Adrenal gland (tissue), 12 donors: ENCODE data around the gene AKAP17A. TPM values are rescaled to one million over a fixed set of nuclear protein-coding genes. Genes with fewer than 3 reads are reported as not detected.

Source experiments
- DNase-seq, 7 donors: peaks; one replicate each; pipeline ENCODE4 v3.0.0-alpha.2; 2019 to 2020
- H3K27ac ChIP-seq, 5 donors: fragments of 200-600 bp; sonication (generic) in 4 of 5; 1 replicate in 3 of 5; 2 replicates in 2 of 5; pipeline versions ENCODE4 v1.5.1 to v1.8.0; 2016 to 2020; ENCODE audit warnings: mild to moderate bottlenecking in 1 of 5
- H3K27me3 ChIP-seq: fragments of 200-600 bp; 2 replicates; pipeline ENCODE4 v1.8.0; 2021
- H3K36me3 ChIP-seq, 2 donors: fragments of 200-600 bp; replicated peaks in 1 of 2; 1 replicate in 1 of 2; 2 replicates in 1 of 2; pipeline versions ENCODE4 v1.5.1 to v1.8.0; 2018 to 2022
- H3K4me1 ChIP-seq, 2 donors: fragments of 200-600 bp; replicated peaks in 1 of 2; 1 replicate in 1 of 2; 2 replicates in 1 of 2; pipeline versions ENCODE4 v1.5.1 to v1.8.0; 2018 to 2021
- H3K4me3 ChIP-seq, 4 donors: fragments of 200-600 bp; sonication (generic) in 3 of 4; one replicate each; pipeline ENCODE4 v1.5.1; 2016 to 2018
- H3K9me3 ChIP-seq, 3 donors: fragments of 200-600 bp; sonication (generic) in 1 of 3; replicated peaks in 1 of 3; 1 replicate in 2 of 3; 2 replicates in 1 of 3; pipeline versions ENCODE4 v1.5.1 to v1.8.0; 2016 to 2021
- CTCF ChIP-seq, 6 experiments: fragments of 450-650 bp in 4 of 6; fragments of 200-600 bp in 2 of 6; sonication (generic) in 1 of 6; IDR thresholded peaks; 1 replicate in 5 of 6; 2 replicates in 1 of 6; pipeline versions ENCODE4 v1.5.1 to v1.8.0; 2016 to 2021; ENCODE audit warnings: antibody characterized with exemption in 6 of 6, mild to moderate bottlenecking in 2 of 6, moderate library complexity in 1 of 6
- POLR2A ChIP-seq, 2 donors: fragments of 450-650 bp; IDR thresholded peaks; one replicate each; pipeline ENCODE4 v1.6.1; 2017; ENCODE audit warnings: antibody characterized with exemption in 2 of 2, mild to moderate bottlenecking in 2 of 2, moderate library complexity in 1 of 2
- WGBS, 4 donors: extraction: QIAGEN DNeasy Blood & Tissue Kit in 2 of 4; methylation state at CpG; one replicate each; pipeline versions ENCODE4 v1.1.5 to v1.1.7; 2013 to 2017; 5-methylcytosine and 5-hydroxymethylcytosine counted together
- intact Hi-C, 2 donors: fragments of 100-400 bp; cut with DNase I; formaldehyde crosslinking; loops; one replicate each; pipeline versions ENCODE4 v1.14.1 to v1.15.0; 2022 to 2023
- polyA plus RNA-seq, 3 donors: library from polyadenylated mRNA; stranded (reverse); fragments of 200-250 nt in 2 of 3; fragments of 350-450 nt in 1 of 3; fragmentation: Illumina TruSeq in 1 of 3; extraction: RNeasy Lipid Tissue Mini Kit (QIAGEN cat#74804) in 1 of 3; gene quantifications; one replicate each; pipeline ENCODE4 v1.2.3, GENCODE V29; 2013 to 2014
- total RNA-seq, 9 donors: library from RNA; depleted of rRNA in 4 of 9; stranded (reverse); fragments of >200 nt in 4 of 9; fragments of 120-200 nt in 1 of 9; fragmentation: NEBNext Ultra II Directional in 1 of 9; extraction: Animal tissue kit (Norgen Biotek cat#: 25700) in 1 of 9; gene quantifications; one replicate each; pipeline versions ENCODE4 v1.1.0 to v1.2.4, GENCODE V29; 2013 to 2023
- donor health status: healthy with polysubstance abuse.
- donor health status: Bipolar disorder and iron deficiency.
- donor health status: DM: yes; HTN: yes; CAD: no.
- donor health status: DM: no; HTN: no; CAD: no.
- donor health status: DM: no; HTN: no; CAD: no.
- donor health status: DM: yes; HTN: yes; CAD: no.

Gene AKAP17A
- total and polyA plus RNA-seq, 12 donors, result 17.7 to 112 (median 40.7) TPM

DNA sequence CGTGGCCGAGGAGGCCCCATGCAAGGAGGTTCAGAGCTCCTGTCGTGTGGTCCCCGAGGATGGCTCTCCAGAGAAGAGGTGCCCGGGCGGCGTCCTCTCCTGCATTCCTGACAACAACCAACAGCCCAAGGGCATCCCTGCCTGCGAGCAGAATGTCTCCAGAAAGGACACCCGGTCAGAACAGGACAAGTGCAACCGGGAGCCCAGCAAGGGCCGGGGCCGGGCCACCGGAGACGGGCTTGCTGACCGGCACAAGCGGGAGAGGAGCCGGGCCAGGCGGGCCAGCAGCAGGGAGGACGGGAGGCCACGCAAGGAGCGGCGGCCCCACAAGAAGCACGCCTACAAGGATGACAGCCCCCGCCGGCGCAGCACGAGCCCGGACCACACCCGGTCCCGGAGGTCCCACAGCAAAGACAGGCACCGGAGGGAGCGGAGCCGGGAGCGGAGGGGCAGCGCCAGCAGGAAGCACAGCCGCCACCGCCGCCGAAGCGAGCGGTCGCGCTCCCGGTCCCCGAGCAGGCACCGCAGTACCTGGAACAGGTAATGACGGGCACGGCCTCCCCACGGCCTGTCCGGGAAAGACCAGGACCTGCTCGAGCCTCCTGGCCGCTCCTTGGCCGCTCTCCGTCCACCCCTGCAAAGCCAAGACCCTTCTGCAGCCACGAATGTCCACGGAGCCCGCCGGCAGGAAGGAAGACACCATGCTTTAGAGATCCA, 9.8 kb downstream of the AKAP17A start:
- no peaks in the 10 kb centered on the region for H3K4me1 ChIP-seq
- 96 to 97% (median 97%) methylated on average over 26 to 58 of the region's 58 CpGs for WGBS, 4 donors
- H3K27ac ChIP-seq, result no peak overlapping the region
- no peaks in the 10 kb centered on the region for H3K9me3 ChIP-seq
- DNase-seq, result peak in 2 of 7 donors; percentile 4 to 47
- H3K4me3 ChIP-seq, result no peak overlapping the region
- intact Hi-C loops, result no loop called here
- H3K27me3 ChIP-seq, result no peaks in the 10 kb centered on the region
- no peak for TF ChIP-seq CTCF (IDR thresholded peaks at IDR 0.05)
- H3K36me3 ChIP-seq, result peaks cover 0 to 70% of the 10 kb centered on the region in 2 donors

DNA sequence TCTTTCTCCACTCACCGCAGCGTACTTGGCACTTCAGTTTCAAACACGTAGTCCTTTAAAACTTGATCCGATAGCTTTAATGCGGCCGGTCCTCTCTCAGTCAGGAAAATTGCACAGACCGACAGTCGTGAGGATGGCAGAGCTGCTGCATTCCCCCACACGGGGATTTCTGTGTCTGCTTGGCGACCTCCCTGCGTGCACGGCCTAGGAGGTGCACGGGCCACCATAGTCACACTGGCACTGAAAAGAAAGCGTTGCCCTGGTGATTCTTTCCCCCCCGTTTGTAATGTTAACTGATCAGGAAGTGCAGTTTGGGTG, 10.3 kb downstream of the AKAP17A start:
- intact Hi-C loops, result no loop called here
- Histone ChIP-seq H3K4me3 (no peak overlapping the region), H3K27ac (no peak overlapping the region), H3K36me3 (peaks cover 0 to 67% of the 10 kb centered on the region in 2 donors), H3K4me1 (no peaks in the 10 kb centered on the region), H3K27me3 (no peaks in the 10 kb centered on the region), H3K9me3 (no peaks in the 10 kb centered on the region)
- peak in 1 of 7 donors; percentile 48 for DNase-seq
- TF ChIP-seq POLR2A (IDR thresholded peaks at IDR 0.05), result no peak
- TF ChIP-seq CTCF (IDR thresholded peaks at IDR 0.05), result no peak
- 90 to 98% (median 93%) methylated on average over 14 to 15 of the region's 15 CpGs for WGBS, 4 donors

DNA sequence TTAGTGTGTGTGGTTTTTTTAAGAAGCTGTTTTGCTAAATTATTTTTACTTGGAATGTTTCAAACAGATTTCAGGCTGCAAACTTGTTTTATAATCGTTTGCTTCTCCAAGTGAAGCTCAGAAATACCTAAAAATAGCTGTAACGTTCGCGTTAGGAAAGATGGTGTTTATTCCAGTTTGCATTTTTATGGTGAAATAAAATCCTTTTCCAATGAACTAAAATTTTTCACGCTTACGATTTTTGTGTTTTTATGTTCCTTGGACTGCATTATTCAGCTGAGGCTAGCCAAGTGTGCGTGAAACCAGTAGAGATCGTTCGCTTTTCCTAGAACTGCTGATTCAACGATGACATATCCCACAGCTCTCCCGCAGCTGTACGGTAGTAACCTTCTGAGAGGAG, 10.9 kb downstream of the AKAP17A start:
- H3K27me3 ChIP-seq, result no peaks in the 10 kb centered on the region
- no peak overlapping the region for H3K4me3 ChIP-seq
- intact Hi-C loops, result no loop called here
- 93 to 98% (median 96%) methylated on average over 12 of the region's 12 CpGs for WGBS, 4 donors
- H3K27ac ChIP-seq, result no peak overlapping the region
- peaks cover 0 to 61% of the 10 kb centered on the region in 2 donors for H3K36me3 ChIP-seq
- H3K4me1 ChIP-seq, result no peaks in the 10 kb centered on the region
- no peak for TF ChIP-seq CTCF (IDR thresholded peaks at IDR 0.05)
- no peak for TF ChIP-seq POLR2A (IDR thresholded peaks at IDR 0.05)
- DNase-seq, result peak in 1 of 7 donors; percentile 20
- no peaks in the 10 kb centered on the region for H3K9me3 ChIP-seq

- Histone ChIP-seq H3K9me3 (no peaks in the 10 kb centered on the region), H3K27ac (no peak overlapping the region), H3K36me3 (peaks cover 0 to 19% of the 10 kb centered on the region in 2 donors), H3K27me3 (no peaks in the 10 kb centered on the region), H3K4me1 (no peaks in the 10 kb centered on the region), H3K4me3 (no peak overlapping the region)
- no peak for TF ChIP-seq POLR2A (IDR thresholded peaks at IDR 0.05)
- TF ChIP-seq CTCF (IDR thresholded peaks at IDR 0.05), result no peak
- 93 to 97% (median 95%) methylated on average over 11 of the region's 11 CpGs for WGBS, 4 donors
- DNase-seq, result no peak
- intact Hi-C loops, result no loop called here
Observed at GRCh38 chrX:1606496-1606895, 15.1 kb downstream of the AKAP17A start.
